Tibial artery (tissue), 4 donors: ENCODE data around the gene MBTPS1.
A peak's percentile ranks its signal among the peaks of the same experiment; 100 is the strongest.

ENCODE experiments used
- DNase-seq, 2 donors: peaks; one replicate each; pipeline ENCODE4 v3.0.0-alpha.2; 2019
- H3K27ac ChIP-seq, 2 donors: fragments of 200-600 bp; sonication (generic) in 1 of 2; 1 replicate in 1 of 2; 2 replicates in 1 of 2; pipeline ENCODE4 v1.5.1; 2018 to 2019; ENCODE audit warnings: mild to moderate bottlenecking in 1 of 2
- H3K27me3 ChIP-seq, 2 donors: fragments of 200-600 bp; sonication (generic) in 1 of 2; one replicate each; pipeline versions ENCODE4 v1.5.1 to v1.6.0; 2016 to 2019
- H3K36me3 ChIP-seq, 3 donors: fragments of 200-600 bp; sonication (generic) in 2 of 3; one replicate each; pipeline ENCODE4 v1.5.1; 2016 to 2019; ENCODE audit warnings: mild to moderate bottlenecking in 2 of 3
- H3K4me1 ChIP-seq, 4 donors: fragments of 200-600 bp; sonication (generic) in 2 of 4; 1 replicate in 3 of 4; 2 replicates in 1 of 4; pipeline ENCODE4 v1.5.1; 2016 to 2019
- H3K4me3 ChIP-seq, 2 donors: fragments of 200-600 bp; sonication (generic) in 1 of 2; 1 replicate in 1 of 2; 2 replicates in 1 of 2; pipeline ENCODE4 v1.5.1; 2018 to 2019; ENCODE audit warnings: mild to moderate bottlenecking in 2 of 2
- H3K9me3 ChIP-seq, 3 donors: fragments of 200-600 bp; sonication (generic) in 1 of 3; one replicate each; pipeline ENCODE4 v1.5.1; 2016 to 2019
- CTCF ChIP-seq, 2 experiments: fragments of 200-600 bp in 1 of 2; fragments of 450-650 bp in 1 of 2; IDR thresholded peaks; one replicate each; pipeline ENCODE4 v1.5.1; 2017 to 2019; ENCODE audit warnings: antibody characterized with exemption in 2 of 2, mild to moderate bottlenecking in 1 of 2, moderate library complexity in 1 of 2
- intact Hi-C: fragments of 100-400 bp; cut with DNase I; formaldehyde crosslinking; loops from one replicate; pipeline ENCODE4 v1.15.0; 2023; ENCODE audit warnings: low total_unique reads

Gene MBTPS1

GRCh38 chr16:84055801-84056634 lies 60.7 kb downstream of the MBTPS1 start:
- no peak for TF ChIP-seq CTCF (IDR thresholded peaks at IDR 0.05)
- no peaks in the 10 kb centered on the region for H3K9me3 ChIP-seq
- intact Hi-C loops, result no loop called here
- no peaks in the 10 kb centered on the region for H3K27me3 ChIP-seq
- H3K27ac ChIP-seq, result no peak overlapping the region
- H3K4me1 ChIP-seq, result no peaks in the 10 kb centered on the region
- peaks cover 78 to 97% (median 97%) of the 10 kb centered on the region in 3 donors for H3K36me3 ChIP-seq
- no peak for DNase-seq
- H3K4me3 ChIP-seq, result no peak overlapping the region

GRCh38 chr16:84055366-84055765 lies 61.4 kb downstream of the MBTPS1 start:
- H3K36me3 ChIP-seq, result peaks cover 74 to 95% (median 92%) of the 10 kb centered on the region in 3 donors
- no peak overlapping the region for H3K27ac ChIP-seq
- no peak for DNase-seq
- intact Hi-C loops, result no loop called here
- no peaks in the 10 kb centered on the region for H3K27me3 ChIP-seq
- no peak overlapping the region for H3K4me3 ChIP-seq
- TF ChIP-seq CTCF (IDR thresholded peaks at IDR 0.05), result no peak
- no peaks in the 10 kb centered on the region for H3K9me3 ChIP-seq
- H3K4me1 ChIP-seq, result no peaks in the 10 kb centered on the region

- H3K4me1 ChIP-seq, result no peaks in the 10 kb centered on the region
- no peak overlapping the region for H3K27ac ChIP-seq
- H3K9me3 ChIP-seq, result no peaks in the 10 kb centered on the region
- intact Hi-C loops, result no loop called here
- peak in 1 of 2 donors; percentile 40 for DNase-seq
- no peaks in the 10 kb centered on the region for H3K27me3 ChIP-seq
- peaks cover 74 to 95% (median 92%) of the 10 kb centered on the region in 3 donors for H3K36me3 ChIP-seq
- no peak for TF ChIP-seq CTCF (IDR thresholded peaks at IDR 0.05)
- no peak overlapping the region for H3K4me3 ChIP-seq
Measured at GRCh38 chr16:84054916-84055315, 61.8 kb downstream of the MBTPS1 start.

- peak in 1 of 2 donors; percentile 55 for DNase-seq
Measured at GRCh38 chr16:84054271-84054670, 62.5 kb downstream of the MBTPS1 start.

GRCh38 chr16:84053237-84053636 lies 63.5 kb downstream of the MBTPS1 start:
- H3K27ac ChIP-seq, result no peak overlapping the region
- no peak overlapping the region for H3K4me3 ChIP-seq
- intact Hi-C loops, result no loop called here
- no peak for TF ChIP-seq CTCF (IDR thresholded peaks at IDR 0.05)
- H3K27me3 ChIP-seq, result no peaks in the 10 kb centered on the region
- H3K4me1 ChIP-seq, result no peaks in the 10 kb centered on the region
- peaks cover 62 to 96% (median 92%) of the 10 kb centered on the region in 3 donors for H3K36me3 ChIP-seq
- H3K9me3 ChIP-seq, result no peaks in the 10 kb centered on the region
- DNase-seq, result peak in 1 of 2 donors; percentile 38

More at GRCh38 chr16:84054271-84054670, 62.5 kb downstream of the MBTPS1 start:
- peaks cover 72 to 96% (median 92%) of the 10 kb centered on the region in 3 donors for H3K36me3 ChIP-seq
- no peak overlapping the region for H3K4me3 ChIP-seq
- H3K9me3 ChIP-seq, result no peaks in the 10 kb centered on the region
- TF ChIP-seq CTCF (IDR thresholded peaks at IDR 0.05), result no peak
- no peak overlapping the region for H3K27ac ChIP-seq
- no peaks in the 10 kb centered on the region for H3K4me1 ChIP-seq
- intact Hi-C loops, result no loop called here
- no peaks in the 10 kb centered on the region for H3K27me3 ChIP-seq
